Prostate gland (tissue), 2 donors: ENCODE data around the gene BTAF1.

Source experiments
- CTCF ChIP-seq, 4 experiments: fragments of 200-600 bp in 2 of 4; fragments of 450-650 bp in 2 of 4; sonication (generic) in 2 of 4; IDR thresholded peaks; 1 replicate in 3 of 4; 2 replicates in 1 of 4; pipeline ENCODE4 v1.5.1; 2016 to 2019; ENCODE audit warnings: antibody characterized with exemption in 4 of 4, mild to moderate bottlenecking in 2 of 4, moderate library complexity in 2 of 4
- POLR2A ChIP-seq: fragments of 450-650 bp; IDR thresholded peaks from one replicate; pipeline ENCODE4 v1.6.1; 2016; ENCODE audit warnings: antibody characterized with exemption, mild to moderate bottlenecking

GRCh38 chr10:92005978-92006377, 82.4 kb downstream of the BTAF1 start:
- no peak for TF ChIP-seq CTCF (IDR thresholded peaks at IDR 0.05)
- TF ChIP-seq POLR2A = no peak
